ENCODE results near the gene BDH1.

The BDH1 gene

GRCh38 chr3:197516517-197516889, 39.3 kb downstream of the BDH1 start:
- Histone ChIP-seq H3K36me3 (ENCODE audit: insufficient read depth, low read length) (no peaks in the 10 kb centered on the region), H3K9me3 (ENCODE audit: low read depth, low read length) (no peaks in the 10 kb centered on the region), H3K4me3 (no peak overlapping the region), H3K27ac (no peak overlapping the region; the same call in 1 of the 2 replicates), H3K9ac (ENCODE audit: insufficient read length) (no peak overlapping the region)
- no peak for DNase-seq (ENCODE audit: low read depth, low spot score)
- TF ChIP-seq EZH2 (IDR thresholded peaks at IDR 0.05) (no peak), FOXP2 (optimal IDR thresholded peaks at IDR 0.05; ENCODE audit: control extremely low read depth, extremely low read length, insufficient read depth) (no peak), POLR2AphosphoS5 (IDR thresholded peaks at IDR 0.05; ENCODE audit: borderline replicate concordance, low read depth, low read length) (no peak)

GRCh38 chr3:197514786-197515355, 40.9 kb downstream of the BDH1 start:
- DNase-seq (ENCODE audit: low read depth, low spot score): no peak
- Histone ChIP-seq H3K9ac (ENCODE audit: insufficient read length) (peak overlapping the region; percentile 19), H3K9me3 (ENCODE audit: low read depth, low read length) (no peaks in the 10 kb centered on the region), H3K36me3 (ENCODE audit: insufficient read depth, low read length) (no peaks in the 10 kb centered on the region), H3K27ac (no peak overlapping the region), H3K4me3 (no peak overlapping the region)
- TF ChIP-seq FOXP2 (optimal IDR thresholded peaks at IDR 0.05; ENCODE audit: control extremely low read depth, extremely low read length, insufficient read depth) (no peak), POLR2AphosphoS5 (IDR thresholded peaks at IDR 0.05; ENCODE audit: borderline replicate concordance, low read depth, low read length) (no peak), EZH2 (IDR thresholded peaks at IDR 0.05) (no peak)

DNA sequence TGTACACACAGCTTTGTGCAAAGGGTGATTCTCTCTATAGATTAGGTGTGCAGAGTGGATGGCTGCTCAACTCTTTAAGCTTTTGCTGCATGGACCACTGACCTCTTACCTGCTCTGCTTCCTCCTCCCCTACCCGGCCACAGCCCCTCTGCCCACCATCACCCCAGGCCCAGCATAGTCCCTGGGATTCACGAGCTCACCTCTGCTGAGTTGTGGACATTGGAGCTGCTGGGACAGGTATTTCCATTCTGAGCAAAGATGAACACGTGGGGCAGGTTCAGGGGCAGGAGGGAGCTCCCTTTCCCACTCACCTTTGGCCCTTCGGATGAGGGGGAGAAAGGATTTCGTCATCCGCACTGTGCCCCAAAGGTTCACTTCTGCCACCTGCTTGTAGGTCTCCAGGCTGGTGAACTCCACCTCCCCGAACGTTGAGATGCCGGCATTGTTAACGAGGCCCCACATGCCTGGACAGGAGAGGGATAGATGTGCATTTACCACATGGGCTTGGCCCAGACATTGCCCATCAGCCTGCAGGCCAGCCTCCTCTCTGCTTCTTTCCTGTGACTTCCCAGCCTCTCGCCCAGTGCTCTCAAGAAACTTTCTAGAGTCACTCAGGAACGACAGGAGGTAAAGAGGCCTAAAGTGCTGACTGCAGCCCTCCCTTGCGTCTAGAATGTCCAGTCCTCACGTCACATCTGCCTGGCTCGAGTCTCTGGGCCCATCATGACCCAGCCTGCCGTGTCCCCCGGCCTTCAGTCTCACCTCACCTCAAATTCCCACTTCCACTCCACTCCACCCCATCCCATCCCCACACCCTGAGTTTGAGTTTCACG, 41.6 kb downstream of the BDH1 start:
- Histone ChIP-seq H3K9me3 (ENCODE audit: low read depth, low read length) (no peaks in the 10 kb centered on the region), H3K27ac (no peak overlapping the region), H3K9ac (ENCODE audit: insufficient read length) (no peak overlapping the region), H3K36me3 (ENCODE audit: insufficient read depth, low read length) (no peaks in the 10 kb centered on the region), H3K4me3 (no peak overlapping the region)
- no peak for TF ChIP-seq POLR2AphosphoS5 (IDR thresholded peaks at IDR 0.05; ENCODE audit: borderline replicate concordance, low read depth, low read length)
- TF ChIP-seq EZH2 (IDR thresholded peaks at IDR 0.05): no peak
- TF ChIP-seq FOXP2 (optimal IDR thresholded peaks at IDR 0.05; ENCODE audit: control extremely low read depth, extremely low read length, insufficient read depth): no peak
- DNase-seq (ENCODE audit: low read depth, low spot score): no peak

- no peak overlapping the region for H3K9ac ChIP-seq (ENCODE audit: insufficient read length)
- TF ChIP-seq POLR2AphosphoS5 (IDR thresholded peaks at IDR 0.05; ENCODE audit: borderline replicate concordance, low read depth, low read length) (no peak), FOXP2 (optimal IDR thresholded peaks at IDR 0.05; ENCODE audit: control extremely low read depth, extremely low read length, insufficient read depth) (no peak), EZH2 (IDR thresholded peaks at IDR 0.05) (no peak)
- no peaks in the 10 kb centered on the region for H3K36me3 ChIP-seq (ENCODE audit: insufficient read depth, low read length)
- no peak overlapping the region for H3K27ac ChIP-seq
- no peak for DNase-seq (ENCODE audit: low read depth, low spot score)
- H3K9me3 ChIP-seq (ENCODE audit: low read depth, low read length): no peaks in the 10 kb centered on the region
- no peak overlapping the region for H3K4me3 ChIP-seq
Observed at GRCh38 chr3:197512691-197513571, 42.8 kb downstream of the BDH1 start.

- TF ChIP-seq EZH2 (IDR thresholded peaks at IDR 0.05) (no peak), POLR2AphosphoS5 (IDR thresholded peaks at IDR 0.05; ENCODE audit: borderline replicate concordance, low read depth, low read length) (no peak), FOXP2 (optimal IDR thresholded peaks at IDR 0.05; ENCODE audit: control extremely low read depth, extremely low read length, insufficient read depth) (no peak)
- H3K27ac ChIP-seq: no peak overlapping the region
- DNase-seq (ENCODE audit: low read depth, low spot score): no peak
- H3K36me3 ChIP-seq (ENCODE audit: insufficient read depth, low read length): no peaks in the 10 kb centered on the region
- no peak overlapping the region for H3K4me3 ChIP-seq
- no peaks in the 10 kb centered on the region for H3K9me3 ChIP-seq (ENCODE audit: low read depth, low read length)
- H3K9ac ChIP-seq (ENCODE audit: insufficient read length): no peak overlapping the region
Observed at GRCh38 chr3:197511853-197512635, 43.7 kb downstream of the BDH1 start.

GRCh38 chr3:197511130-197511529, 44.6 kb downstream of the BDH1 start:
- H3K27ac ChIP-seq: no peak overlapping the region
- no peak for DNase-seq (ENCODE audit: low read depth, low spot score)
- no peak for TF ChIP-seq POLR2AphosphoS5 (IDR thresholded peaks at IDR 0.05; ENCODE audit: borderline replicate concordance, low read depth, low read length)
- TF ChIP-seq FOXP2 (optimal IDR thresholded peaks at IDR 0.05; ENCODE audit: control extremely low read depth, extremely low read length, insufficient read depth): no peak
- TF ChIP-seq EZH2 (IDR thresholded peaks at IDR 0.05): no peak
- H3K9me3 ChIP-seq (ENCODE audit: low read depth, low read length): no peaks in the 10 kb centered on the region
- H3K9ac ChIP-seq (ENCODE audit: insufficient read length): no peak overlapping the region
- H3K36me3 ChIP-seq (ENCODE audit: insufficient read depth, low read length): no peaks in the 10 kb centered on the region
- no peak overlapping the region for H3K4me3 ChIP-seq

DNA sequence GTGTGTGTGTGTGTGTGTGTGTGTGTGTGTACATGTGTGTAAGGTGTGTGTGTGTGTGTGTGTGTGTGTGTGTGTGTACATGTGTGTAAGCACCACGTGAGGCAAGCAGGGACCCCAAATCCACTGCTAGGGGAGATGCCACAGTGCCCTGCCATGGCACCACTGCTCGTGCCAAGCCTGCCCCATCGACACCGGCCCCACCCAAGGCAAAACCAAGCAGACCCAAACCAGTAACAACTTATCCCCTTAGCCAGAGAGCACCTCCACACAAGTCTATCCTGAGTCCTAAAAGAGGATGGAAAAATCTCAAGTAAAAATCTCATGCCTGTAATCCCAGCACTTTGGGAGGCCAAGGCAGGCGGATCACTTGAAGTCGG, 45.1 kb downstream of the BDH1 start:
- Histone ChIP-seq H3K27ac (no peak overlapping the region), H3K36me3 (ENCODE audit: insufficient read depth, low read length) (no peaks in the 10 kb centered on the region), H3K9ac (ENCODE audit: insufficient read length) (no peak overlapping the region), H3K4me3 (no peak overlapping the region), H3K9me3 (ENCODE audit: low read depth, low read length) (no peaks in the 10 kb centered on the region)
- no peak for TF ChIP-seq EZH2 (IDR thresholded peaks at IDR 0.05)
- DNase-seq (ENCODE audit: low read depth, low spot score): no peak
